NCI-H2081 treated with DMSO at 0.1 percent for 48 hours (cell line): ENCODE results near the gene USP51.
"Not testable (repeated sequence)": the region's sequence is repeated elsewhere in the genome, so short reads cannot be mapped to it uniquely, and the experiment has no call there.

ENCODE experiments used
- DNase-seq: peaks from one replicate; lab custom pipeline; 2025; lab: John Stamatoyannopoulos, UW

USP51 gene

GRCh38 chrX:55465108-55465507 is 24.5 kb downstream of the USP51 start:
- not testable (repeated sequence) for DNase-seq

GRCh38 chrX:55464050-55464449 is 25.6 kb downstream of the USP51 start:
- not testable (repeated sequence) for DNase-seq

DNA sequence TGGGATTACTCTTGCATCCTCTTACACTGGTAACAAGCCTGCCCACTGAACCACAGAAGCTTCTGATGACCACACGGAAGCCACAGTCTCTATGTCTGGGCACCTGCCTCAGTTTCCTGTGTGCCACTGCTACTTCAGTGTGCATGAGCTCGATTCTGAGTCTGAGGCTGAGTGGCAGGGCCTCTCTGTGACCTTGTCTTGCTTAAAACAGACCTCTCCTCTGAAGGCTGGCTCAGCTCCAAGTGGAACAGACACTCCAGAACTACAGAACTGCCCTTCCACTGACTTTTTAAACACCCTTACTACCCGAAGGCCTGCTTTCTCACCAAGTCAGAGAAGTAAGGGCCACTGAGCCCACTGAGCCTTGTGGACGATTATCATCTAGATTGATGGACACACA is 29.7 kb downstream of the USP51 start:
- not testable (repeated sequence) for DNase-seq

GRCh38 chrX:55459426-55459825 is 30.2 kb downstream of the USP51 start:
- not testable (repeated sequence) for DNase-seq

- not testable (repeated sequence) for DNase-seq
Measured at GRCh38 chrX:55455708-55456107, 33.9 kb downstream of the USP51 start.

- no peak for DNase-seq
Measured at GRCh38 chrX:55452833-55453124, 36.9 kb downstream of the USP51 start.

DNA sequence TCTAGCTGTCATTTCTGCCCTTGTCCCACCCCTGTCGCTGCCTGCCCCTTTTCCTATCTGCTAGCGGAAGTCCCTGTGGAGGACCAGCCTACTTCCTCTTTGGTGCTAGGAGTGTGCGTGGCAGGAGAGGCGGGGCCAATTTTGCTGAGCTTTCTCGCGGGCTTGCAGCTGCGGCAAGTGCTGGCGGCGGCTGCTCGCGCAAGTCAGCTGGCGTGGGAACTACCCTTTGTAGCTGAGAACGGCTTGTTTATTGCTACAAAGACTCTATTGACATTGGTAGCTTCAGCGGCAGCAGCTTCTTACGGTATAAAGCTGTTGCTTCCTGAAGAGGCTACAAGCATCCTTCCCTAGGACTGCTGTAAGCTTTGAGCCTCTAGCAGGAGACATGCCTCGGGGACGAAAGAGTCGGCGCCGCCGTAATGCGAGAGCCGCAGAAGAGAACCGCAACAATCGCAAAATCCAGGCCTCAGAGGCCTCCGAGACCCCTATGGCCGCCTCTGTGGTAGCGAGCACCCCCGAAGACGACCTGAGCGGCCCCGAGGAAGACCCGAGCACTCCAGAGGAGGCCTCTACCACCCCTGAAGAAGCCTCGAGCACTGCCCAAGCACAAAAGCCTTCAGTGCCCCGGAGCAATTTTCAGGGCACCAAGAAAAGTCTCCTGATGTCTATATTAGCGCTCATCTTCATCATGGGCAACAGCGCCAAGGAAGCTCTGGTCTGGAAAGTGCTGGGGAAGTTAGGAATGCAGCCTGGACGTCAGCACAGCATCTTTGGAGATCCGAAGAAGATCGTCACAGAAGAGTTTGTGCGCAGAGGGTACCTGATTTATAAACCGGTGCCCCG is 37.4 kb downstream of the USP51 start, which contains the start of gene MAGEH1:
MAGEH1 (plus strand) TSS at position 138 of the 843 bp plus-strand sequence; CDS start at position 386, 248 bp downstream.
- DNase-seq, result no peak

DNA sequence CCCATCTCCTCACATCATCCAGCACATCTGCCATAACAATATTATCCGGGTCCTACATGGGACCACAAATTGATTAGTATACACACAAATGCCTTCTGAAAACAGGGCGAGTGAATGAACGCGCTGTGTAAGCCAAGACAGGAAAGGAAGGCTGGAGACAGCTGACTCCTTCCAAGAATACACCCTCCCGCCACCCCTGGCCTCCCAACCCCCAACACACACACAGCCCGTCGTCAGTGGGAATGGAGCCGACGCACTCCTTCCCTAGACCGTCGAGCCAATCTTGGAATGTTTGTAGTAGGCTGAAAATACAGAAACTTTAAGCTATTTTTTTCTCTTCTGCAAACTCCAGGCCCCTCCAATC is 38.0 kb downstream of the USP51 start:
- DNase-seq, result no peak

DNA sequence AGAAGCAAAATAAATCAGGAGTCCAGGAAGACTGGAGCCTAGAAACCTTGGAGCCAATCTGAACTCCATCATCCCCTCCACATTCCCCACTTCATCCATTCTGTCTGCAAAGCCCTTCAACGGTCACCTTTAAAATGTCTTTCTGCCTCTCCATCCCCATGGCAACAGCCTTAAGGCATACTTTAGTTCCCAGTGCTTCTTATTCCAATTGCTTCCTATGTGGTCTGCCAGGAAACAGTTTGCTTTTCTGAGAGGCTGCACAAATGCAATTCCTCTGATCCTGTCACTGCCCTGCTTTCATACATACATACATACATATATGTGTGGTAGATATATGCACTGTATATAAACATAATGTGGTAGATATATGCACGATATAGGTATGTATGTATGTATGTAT is 38.5 kb downstream of the USP51 start:
- no peak for DNase-seq

GRCh38 chrX:55450259-55450658 is 39.4 kb downstream of the USP51 start:
- no peak for DNase-seq

- not testable (repeated sequence) for DNase-seq
Measured at GRCh38 chrX:55443468-55443867, 46.2 kb downstream of the USP51 start.
